Adipocyte (in vitro differentiated cells): ENCODE measurements around the gene FRMD7.
"Not testable (repeated sequence)": the region's sequence is repeated elsewhere in the genome, so short reads cannot be mapped to it uniquely, and the experiment has no call there.

ENCODE experiments used
- DNase-seq: peaks from one replicate; pipeline ENCODE4 v3.0.0-alpha.2; 2015; ENCODE audit warnings: low read depth
- H3K27me3 ChIP-seq: replicated peaks from 2 replicates; pipeline ENCODE4 v1.7.0; 2013; ENCODE audit warnings: mild to moderate bottlenecking, low read length, moderate library complexity; ENCODE audit not compliant: control insufficient read depth, insufficient read depth
- H3K36me3 ChIP-seq: 2 replicates; pipeline ENCODE4 v1.7.0; 2013; ENCODE audit warnings: low read length, mild to moderate bottlenecking, moderate library complexity; ENCODE audit not compliant: control insufficient read depth, insufficient read depth, severe bottlenecking
- H3K4me1 ChIP-seq: 2 replicates; pipeline ENCODE4 v1.7.0; 2013; ENCODE audit warnings: mild to moderate bottlenecking, low read length, moderate library complexity; ENCODE audit not compliant: control insufficient read depth, insufficient read depth
- H3K4me3 ChIP-seq: 2 replicates; pipeline ENCODE4 v1.7.0; 2013; ENCODE audit warnings: mild to moderate bottlenecking, low read length, moderate library complexity
- H3K9ac ChIP-seq: 2 replicates; pipeline ENCODE4 v1.7.0; 2013; ENCODE audit warnings: mild to moderate bottlenecking, low read length, moderate library complexity
- H3K9me3 ChIP-seq: 2 replicates; pipeline ENCODE4 v1.7.0; 2013; ENCODE audit warnings: mild to moderate bottlenecking, low read length, moderate library complexity; ENCODE audit not compliant: control insufficient read depth

Gene FRMD7, protein sequence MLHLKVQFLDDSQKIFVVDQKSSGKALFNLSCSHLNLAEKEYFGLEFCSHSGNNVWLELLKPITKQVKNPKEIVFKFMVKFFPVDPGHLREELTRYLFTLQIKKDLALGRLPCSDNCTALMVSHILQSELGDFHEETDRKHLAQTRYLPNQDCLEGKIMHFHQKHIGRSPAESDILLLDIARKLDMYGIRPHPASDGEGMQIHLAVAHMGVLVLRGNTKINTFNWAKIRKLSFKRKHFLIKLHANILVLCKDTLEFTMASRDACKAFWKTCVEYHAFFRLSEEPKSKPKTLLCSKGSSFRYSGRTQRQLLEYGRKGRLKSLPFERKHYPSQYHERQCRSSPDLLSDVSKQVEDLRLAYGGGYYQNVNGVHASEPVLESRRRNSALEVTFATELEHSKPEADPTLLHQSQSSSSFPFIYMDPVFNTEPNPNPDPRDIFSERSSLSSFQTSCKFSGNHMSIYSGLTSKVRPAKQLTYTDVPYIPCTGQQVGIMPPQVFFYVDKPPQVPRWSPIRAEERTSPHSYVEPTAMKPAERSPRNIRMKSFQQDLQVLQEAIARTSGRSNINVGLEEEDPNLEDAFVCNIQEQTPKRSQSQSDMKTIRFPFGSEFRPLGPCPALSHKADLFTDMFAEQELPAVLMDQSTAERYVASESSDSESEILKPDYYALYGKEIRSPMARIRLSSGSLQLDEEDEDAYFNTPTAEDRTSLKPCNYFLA

GRCh38 chrX:132127743-132128142 lies at the start of gene FRMD7:
Gene FRMD7, minus strand, starts transcription at chrX:132128020. Its CDS starts 176 bp downstream, at chrX:132127844.
- DNase-seq, result peak; percentile 26
- Histone ChIP-seq H3K4me1 (peaks cover 4% of the 10 kb centered on the region), H3K9me3 (peaks cover 2% of the 10 kb centered on the region), H3K9ac (no peak within 1 kb of the TSS), H3K36me3 (no peaks in the 10 kb centered on the region), H3K4me3 (no peak within 1 kb of the TSS), H3K27me3 (peaks cover 35% of the 10 kb centered on the region)

GRCh38 chrX:132173647-132174046 lies 45.8 kb upstream of the FRMD7 start:
- peaks cover 13% of the 10 kb centered on the region for H3K4me1 ChIP-seq
- no peak for DNase-seq
- no peak overlapping the region for H3K4me3 ChIP-seq
- H3K9me3 ChIP-seq, result peaks cover 2% of the 10 kb centered on the region
- H3K9ac ChIP-seq, result no peak overlapping the region
- peaks cover 31% of the 10 kb centered on the region for H3K27me3 ChIP-seq
- no peaks in the 10 kb centered on the region for H3K36me3 ChIP-seq

- peak; percentile 58 for DNase-seq
- H3K4me1 ChIP-seq, result peaks cover 13% of the 10 kb centered on the region
- H3K9me3 ChIP-seq, result peaks cover 1% of the 10 kb centered on the region
- no peak overlapping the region for H3K4me3 ChIP-seq
- no peak overlapping the region for H3K9ac ChIP-seq
- H3K27me3 ChIP-seq, result peaks cover 27% of the 10 kb centered on the region
- H3K36me3 ChIP-seq, result no peaks in the 10 kb centered on the region
Observed at GRCh38 chrX:132171881-132172280, 44.1 kb upstream of the FRMD7 start.

DNA sequence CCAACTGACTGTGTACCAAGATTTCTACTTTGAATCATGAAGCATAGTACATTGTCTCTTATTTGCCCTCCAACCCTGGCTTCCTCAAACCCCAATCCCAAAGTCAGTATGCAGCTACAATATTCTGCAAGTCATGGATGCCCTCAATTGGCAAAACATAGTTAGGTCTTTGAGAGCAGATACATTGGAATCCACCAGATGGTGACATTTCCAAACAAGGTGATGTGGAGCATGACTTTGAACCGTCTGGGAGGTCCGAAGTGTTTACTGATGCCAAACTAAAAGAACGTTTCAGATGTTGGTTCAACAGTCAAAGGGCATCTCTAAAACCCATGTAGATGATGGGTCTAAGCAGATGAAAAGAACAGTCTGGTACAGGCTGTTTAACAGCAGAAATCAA lies 43.7 kb upstream of the FRMD7 start:
- Histone ChIP-seq H3K4me3 (no peak overlapping the region), H3K36me3 (no peaks in the 10 kb centered on the region)

GRCh38 chrX:132169554-132169953 lies 41.7 kb upstream of the FRMD7 start:
- peaks cover 14% of the 10 kb centered on the region for H3K9me3 ChIP-seq
- H3K27me3 ChIP-seq, result peaks cover 27% of the 10 kb centered on the region
- DNase-seq, result no peak
- H3K36me3 ChIP-seq, result no peaks in the 10 kb centered on the region
- no peak overlapping the region for H3K9ac ChIP-seq
- H3K4me3 ChIP-seq, result no peak overlapping the region
- peaks cover 13% of the 10 kb centered on the region for H3K4me1 ChIP-seq

More for the DNA sequence above, 43.7 kb upstream of the FRMD7 start:
- H3K4me1 ChIP-seq, result peaks cover 13% of the 10 kb centered on the region
- H3K9me3 ChIP-seq, result no peaks in the 10 kb centered on the region
- peaks cover 27% of the 10 kb centered on the region for H3K27me3 ChIP-seq
- DNase-seq, result no peak
- H3K9ac ChIP-seq, result no peak overlapping the region

DNA sequence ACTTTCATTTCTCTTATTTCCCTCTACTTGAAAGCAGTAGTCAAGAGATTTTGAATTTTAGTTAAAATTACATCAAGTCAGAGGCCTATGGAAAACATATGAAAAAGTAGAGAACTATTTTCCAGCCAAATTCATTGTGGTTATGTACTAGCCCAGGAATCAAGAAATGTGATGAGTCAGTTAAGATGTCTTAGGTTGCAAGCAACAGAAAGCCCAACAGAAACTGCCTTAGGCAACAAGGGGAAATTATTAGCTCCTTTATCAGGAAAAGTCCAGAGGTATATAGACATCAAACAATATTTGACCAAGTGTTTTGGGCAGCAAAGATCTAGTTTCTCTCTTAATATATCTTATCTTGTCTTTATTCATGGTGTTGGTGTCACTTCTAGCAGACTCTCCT lies 37.8 kb upstream of the FRMD7 start:
- Histone ChIP-seq H3K36me3 (no peaks in the 10 kb centered on the region), H3K4me3 (no peak overlapping the region), H3K9me3 (peaks cover 16% of the 10 kb centered on the region), H3K4me1 (no peaks in the 10 kb centered on the region), H3K27me3 (peaks cover 7% of the 10 kb centered on the region), H3K9ac (no peak overlapping the region)
- peak; percentile 27 for DNase-seq

DNA sequence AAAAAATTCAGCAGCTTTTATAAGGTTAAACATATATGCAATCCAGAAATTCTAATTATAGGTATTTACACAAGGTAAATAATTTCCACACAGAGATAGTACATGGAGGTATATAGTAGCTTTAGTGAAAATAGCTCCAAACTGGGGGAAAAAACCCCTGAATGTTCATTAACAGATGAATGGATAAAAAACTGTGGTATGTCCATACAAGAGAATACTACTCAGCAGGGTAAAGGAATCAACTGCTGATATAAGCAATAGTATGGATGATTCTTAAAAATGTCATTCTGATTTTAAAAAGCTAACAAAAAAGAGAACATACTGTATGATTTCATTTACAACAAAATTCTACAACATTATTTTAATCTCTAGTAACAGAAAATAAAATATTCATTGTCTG lies 37.2 kb upstream of the FRMD7 start:
- H3K36me3 ChIP-seq, result no peaks in the 10 kb centered on the region
- H3K4me3 ChIP-seq, result no peak overlapping the region
- H3K9me3 ChIP-seq, result peaks cover 16% of the 10 kb centered on the region
- no peaks in the 10 kb centered on the region for H3K4me1 ChIP-seq
- H3K27me3 ChIP-seq, result peaks cover 7% of the 10 kb centered on the region
- no peak overlapping the region for H3K9ac ChIP-seq
- DNase-seq, result no peak

- H3K4me1 ChIP-seq, H3K9ac ChIP-seq, H3K27me3 ChIP-seq, DNase-seq, H3K4me3 ChIP-seq, H3K36me3 ChIP-seq: not testable (repeated sequence)
- peaks cover 16% of the 10 kb centered on the region for H3K9me3 ChIP-seq
Observed at GRCh38 chrX:132163094-132163493, 35.3 kb upstream of the FRMD7 start.

GRCh38 chrX:132153166-132153565 lies 25.3 kb upstream of the FRMD7 start:
- DNase-seq, result no peak
- Histone ChIP-seq H3K9me3 (peaks cover 7% of the 10 kb centered on the region), H3K36me3 (no peaks in the 10 kb centered on the region), H3K27me3 (peaks cover 7% of the 10 kb centered on the region), H3K9ac (no peak overlapping the region), H3K4me3 (no peak overlapping the region), H3K4me1 (no peaks in the 10 kb centered on the region)

DNA sequence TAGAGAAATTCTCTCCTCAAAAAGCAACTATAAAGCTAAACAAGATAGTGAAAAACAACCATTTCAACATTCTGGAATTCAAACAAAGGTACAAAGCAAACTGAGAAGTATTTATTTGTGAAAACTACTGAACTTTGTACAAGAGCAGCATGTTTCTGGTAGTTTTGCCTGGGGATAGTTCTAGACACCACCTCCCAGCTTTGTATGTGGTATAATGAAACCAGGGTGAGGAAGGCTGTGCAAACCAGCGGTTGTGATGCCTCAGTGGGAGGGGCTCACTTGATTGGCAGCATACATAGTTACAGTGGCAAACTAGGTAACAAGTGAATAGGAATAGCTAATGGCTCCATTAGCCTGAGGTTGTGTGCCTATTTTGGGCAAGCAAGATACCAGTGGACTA lies 18.6 kb upstream of the FRMD7 start:
- H3K36me3 ChIP-seq, result no peaks in the 10 kb centered on the region
- no peak overlapping the region for H3K9ac ChIP-seq
- H3K4me1 ChIP-seq, result no peaks in the 10 kb centered on the region
- no peak overlapping the region for H3K4me3 ChIP-seq
- no peak for DNase-seq
- peaks cover 12% of the 10 kb centered on the region for H3K27me3 ChIP-seq
- H3K9me3 ChIP-seq, result no peaks in the 10 kb centered on the region

- Histone ChIP-seq H3K36me3 (no peaks in the 10 kb centered on the region), H3K9me3 (no peaks in the 10 kb centered on the region), H3K9ac (no peak overlapping the region), H3K4me1 (no peaks in the 10 kb centered on the region), H3K4me3 (no peak overlapping the region), H3K27me3 (peaks cover 9% of the 10 kb centered on the region)
- no peak for DNase-seq
Observed at GRCh38 chrX:132144061-132144460, 16.2 kb upstream of the FRMD7 start.
